SK-N-SH treated with all-trans-retinoic acid at 6 μM for 48 hours (cell line): ENCODE data around the gene CMTR1.

Experiments used
- ATAC-seq: fragments of 200-7000 bp; cut with Tn5 transposase; 3 replicates; pipeline ENCODE4 v1.9.1; 2020; ENCODE audit warnings: mild to moderate bottlenecking, moderate library complexity
- ARNTL ChIP-seq: fragments of 450-650 bp; formaldehyde crosslinking; IDR thresholded peaks from 2 replicates; pipeline ENCODE4 v1.5.0; 2020; ENCODE audit warnings: low read depth, mild to moderate bottlenecking, moderate library complexity, borderline replicate concordance
- BACH2 ChIP-seq: fragments of 250-450 bp; sonication (Bioruptor Pico); IDR thresholded peaks from 2 replicates; pipeline ENCODE4 v1.9.0; 2021; ENCODE audit warnings: mild to moderate bottlenecking, borderline replicate concordance
- CSDC2 ChIP-seq: fragments of 250-450 bp; sonication (Bioruptor Pico); IDR thresholded peaks from 2 replicates; pipeline ENCODE4 v1.5.0; 2020; ENCODE audit warnings: mild to moderate bottlenecking, moderate library complexity
- ESRRG ChIP-seq: fragments of 250-450 bp; sonication (Bioruptor Pico); IDR thresholded peaks from 2 replicates; pipeline ENCODE4 v1.6.1; 2021; ENCODE audit warnings: mild to moderate bottlenecking
- GLIS3 ChIP-seq: fragments of 250-450 bp; sonication (Bioruptor Pico); IDR thresholded peaks from 2 replicates; pipeline ENCODE4 v1.5.0; 2020; ENCODE audit warnings: mild to moderate bottlenecking, moderate library complexity
- ISL1 ChIP-seq: fragments of 250-450 bp; sonication (Bioruptor Pico); IDR thresholded peaks from 2 replicates; pipeline ENCODE4 v2.1.2; 2022; ENCODE audit warnings: mild to moderate bottlenecking, moderate library complexity
- OSR1 ChIP-seq: fragments of 250-450 bp; sonication (Bioruptor Pico); IDR thresholded peaks from 2 replicates; pipeline ENCODE4 v1.8.0; 2022; ENCODE audit warnings: moderate library complexity, mild to moderate bottlenecking, inconsistent platforms
- POU6F1 ChIP-seq: fragments of 250-450 bp; sonication (Bioruptor Pico); IDR thresholded peaks from 2 replicates; pipeline ENCODE4 v1.8.0; 2021; ENCODE audit warnings: low read depth, mild to moderate bottlenecking, moderate library complexity, borderline replicate concordance
- PPARA ChIP-seq: fragments of 250-450 bp; sonication (Bioruptor Pico); IDR thresholded peaks from 2 replicates; pipeline ENCODE4 v1.5.0; 2020; ENCODE audit warnings: mild to moderate bottlenecking, borderline replicate concordance
- RARB ChIP-seq: fragments of 250-450 bp; sonication (Bioruptor Pico); IDR thresholded peaks from 2 replicates; pipeline ENCODE4 v1.8.0; 2021; ENCODE audit warnings: mild to moderate bottlenecking, moderate library complexity
- SNAI2 ChIP-seq: fragments of 250-450 bp; sonication (Bioruptor Pico); IDR thresholded peaks from 2 replicates; pipeline ENCODE4 v1.5.0; 2020; ENCODE audit warnings: mild to moderate bottlenecking, moderate library complexity
- TCF4 ChIP-seq: fragments of 250-450 bp; sonication (Bioruptor Pico); IDR thresholded peaks from 2 replicates; pipeline ENCODE4 v1.8.0; 2021; ENCODE audit warnings: mild to moderate bottlenecking, moderate library complexity, borderline replicate concordance
- TOX ChIP-seq: fragments of 250-450 bp; sonication (Bioruptor Pico); IDR thresholded peaks from 2 replicates; pipeline ENCODE4 v1.8.0; 2021; ENCODE audit warnings: mild to moderate bottlenecking, moderate library complexity, borderline replicate concordance
- TSHZ2 ChIP-seq: fragments of 250-450 bp; sonication (Bioruptor Pico); IDR thresholded peaks from 2 replicates; pipeline ENCODE4 v1.5.0; 2020; ENCODE audit warnings: mild to moderate bottlenecking, moderate library complexity
- ZFP3 ChIP-seq: fragments of 250-450 bp; sonication (Bioruptor Pico); IDR thresholded peaks from 2 replicates; pipeline ENCODE4 v1.5.0; 2020; ENCODE audit warnings: mild to moderate bottlenecking, moderate library complexity
- ZFP30 ChIP-seq: fragments of 450-650 bp; formaldehyde crosslinking; IDR thresholded peaks from 2 replicates; pipeline ENCODE4 v1.5.0; 2022; ENCODE audit warnings: mild to moderate bottlenecking, moderate library complexity
- ZNF565 ChIP-seq: fragments of 450-650 bp; formaldehyde crosslinking; conservative IDR thresholded peaks from 2 replicates; pipeline ENCODE4 v1.5.0; 2020; ENCODE audit warnings: low read depth, mild to moderate bottlenecking, moderate library complexity
- ZNF70 ChIP-seq: fragments of 450-650 bp; formaldehyde crosslinking; IDR thresholded peaks from 2 replicates; pipeline ENCODE4 v1.5.0; 2020; ENCODE audit warnings: mild to moderate bottlenecking, moderate library complexity
- ZNF8 ChIP-seq: fragments of 450-650 bp; formaldehyde crosslinking; IDR thresholded peaks from 2 replicates; pipeline ENCODE4 v1.5.0; 2020; ENCODE audit warnings: mild to moderate bottlenecking, moderate library complexity
- TF ChIP-seq, protein P1 (sequence below): fragments of 250-450 bp; sonication (Bioruptor Pico); IDR thresholded peaks from 2 replicates; pipeline ENCODE4 v1.5.1; 2021; ENCODE audit warnings: mild to moderate bottlenecking, moderate library complexity
- TF ChIP-seq, protein P2 (sequence below): fragments of 250-450 bp; sonication (Bioruptor Pico); IDR thresholded peaks from 2 replicates; pipeline ENCODE4 v1.8.0; 2020; ENCODE audit warnings: mild to moderate bottlenecking, moderate library complexity, borderline replicate concordance

Gene CMTR1

DNA sequence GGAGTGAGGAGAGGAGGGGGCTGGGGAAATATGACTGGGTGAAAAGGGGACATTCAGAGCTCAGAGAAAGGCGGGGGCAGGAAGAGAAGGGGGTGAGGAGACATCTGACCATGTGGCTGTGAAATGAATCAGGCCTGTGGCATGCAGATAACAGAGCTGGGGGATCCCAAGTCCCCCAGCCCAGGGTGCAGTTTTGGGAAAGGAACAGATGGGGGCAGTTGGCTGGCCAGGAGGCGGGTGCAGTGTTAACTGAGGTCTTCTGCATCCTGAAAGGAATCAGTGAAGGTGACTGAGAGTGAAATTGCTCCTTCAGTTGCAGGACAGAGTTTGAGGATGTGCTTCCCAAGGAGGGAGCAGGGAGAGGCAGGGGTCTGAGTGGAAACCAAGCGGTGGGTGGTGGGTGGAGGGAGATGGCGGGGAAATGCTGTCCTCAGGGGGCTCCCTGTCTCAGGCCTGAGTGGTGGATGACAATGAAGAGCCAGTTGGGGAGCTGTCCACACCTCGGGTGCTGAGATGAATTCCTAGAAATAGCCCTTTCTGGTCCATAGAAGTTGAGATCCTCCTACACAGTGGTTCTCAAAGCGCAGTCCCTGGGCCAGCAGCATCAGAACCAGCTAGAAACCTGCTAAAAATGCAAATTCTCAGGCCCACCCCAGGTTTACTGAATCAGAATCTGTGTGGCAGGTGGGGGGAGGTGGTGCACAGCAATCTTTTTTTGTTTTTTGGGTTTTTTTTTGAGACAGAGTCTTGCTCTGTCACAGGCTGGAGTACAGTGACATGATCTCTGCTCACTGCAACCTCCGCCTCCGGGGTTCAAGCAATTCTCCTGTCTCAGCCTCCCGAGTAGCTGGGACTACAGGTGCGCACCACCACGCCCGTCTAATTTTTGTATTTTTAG is 92.7 kb downstream of the CMTR1 start:
- peak; percentile 66 for ATAC-seq
- TF ChIP-seq ARNTL (CRISPR knock-in tag): no peak
- TF ChIP-seq ISL1 (CRISPR knock-in tag): 0 out of 2 replicates have a peak, but pooled peaks have one; percentile 16
- 0 out of 2 replicates have a peak, but pooled peaks have one; percentile 40 for TF ChIP-seq ZFP3 (CRISPR knock-in tag)
- TF ChIP-seq CSDC2: no peak

- ATAC-seq: no peak
Observed at GRCh38 chr6:37528541-37528940, 95.5 kb downstream of the CMTR1 start.

GRCh38 chr6:37530297-37530696 is 97.3 kb downstream of the CMTR1 start:
- no peak for ATAC-seq
- TF ChIP-seq SNAI2 (CRISPR knock-in tag) (no peak), PPARA (CRISPR knock-in tag) (no peak), CSDC2 (no peak), ZFP30 (no peak), RARB (CRISPR knock-in tag) (no peak)
- TF ChIP-seq, protein P1, sequence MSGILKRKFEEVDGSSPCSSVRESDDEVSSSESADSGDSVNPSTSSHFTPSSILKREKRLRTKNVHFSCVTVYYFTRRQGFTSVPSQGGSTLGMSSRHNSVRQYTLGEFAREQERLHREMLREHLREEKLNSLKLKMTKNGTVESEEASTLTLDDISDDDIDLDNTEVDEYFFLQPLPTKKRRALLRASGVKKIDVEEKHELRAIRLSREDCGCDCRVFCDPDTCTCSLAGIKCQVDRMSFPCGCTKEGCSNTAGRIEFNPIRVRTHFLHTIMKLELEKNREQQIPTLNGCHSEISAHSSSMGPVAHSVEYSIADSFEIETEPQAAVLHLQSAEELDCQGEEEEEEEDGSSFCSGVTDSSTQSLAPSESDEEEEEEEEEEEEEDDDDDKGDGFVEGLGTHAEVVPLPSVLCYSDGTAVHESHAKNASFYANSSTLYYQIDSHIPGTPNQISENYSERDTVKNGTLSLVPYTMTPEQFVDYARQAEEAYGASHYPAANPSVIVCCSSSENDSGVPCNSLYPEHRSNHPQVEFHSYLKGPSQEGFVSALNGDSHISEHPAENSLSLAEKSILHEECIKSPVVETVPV (CRISPR knock-in tag): no peak

More at GRCh38 chr6:37528541-37528940, 95.5 kb downstream of the CMTR1 start:
- TF ChIP-seq ARNTL (CRISPR knock-in tag) (no peak), ZFP30 (no peak), CSDC2 (no peak), OSR1 (CRISPR knock-in tag) (no peak), BACH2 (CRISPR knock-in tag) (no peak), TCF4 (no peak), ZNF565 (CRISPR knock-in tag) (no peak), ISL1 (CRISPR knock-in tag) (no peak)
- TF ChIP-seq, protein P2, sequence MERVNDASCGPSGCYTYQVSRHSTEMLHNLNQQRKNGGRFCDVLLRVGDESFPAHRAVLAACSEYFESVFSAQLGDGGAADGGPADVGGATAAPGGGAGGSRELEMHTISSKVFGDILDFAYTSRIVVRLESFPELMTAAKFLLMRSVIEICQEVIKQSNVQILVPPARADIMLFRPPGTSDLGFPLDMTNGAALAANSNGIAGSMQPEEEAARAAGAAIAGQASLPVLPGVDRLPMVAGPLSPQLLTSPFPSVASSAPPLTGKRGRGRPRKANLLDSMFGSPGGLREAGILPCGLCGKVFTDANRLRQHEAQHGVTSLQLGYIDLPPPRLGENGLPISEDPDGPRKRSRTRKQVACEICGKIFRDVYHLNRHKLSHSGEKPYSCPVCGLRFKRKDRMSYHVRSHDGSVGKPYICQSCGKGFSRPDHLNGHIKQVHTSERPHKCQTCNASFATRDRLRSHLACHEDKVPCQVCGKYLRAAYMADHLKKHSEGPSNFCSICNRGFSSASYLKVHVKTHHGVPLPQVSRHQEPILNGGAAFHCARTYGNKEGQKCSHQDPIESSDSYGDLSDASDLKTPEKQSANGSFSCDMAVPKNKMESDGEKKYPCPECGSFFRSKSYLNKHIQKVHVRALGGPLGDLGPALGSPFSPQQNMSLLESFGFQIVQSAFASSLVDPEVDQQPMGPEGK: no peak

- no peak for ATAC-seq
- TF ChIP-seq RARB (CRISPR knock-in tag) (no peak), ESRRG (no peak), ARNTL (CRISPR knock-in tag) (no peak), BACH2 (CRISPR knock-in tag) (no peak), TOX (CRISPR knock-in tag) (no peak), GLIS3 (CRISPR knock-in tag) (no peak), OSR1 (CRISPR knock-in tag) (no peak), TCF4 (no peak), ZNF70 (CRISPR knock-in tag) (no peak), CSDC2 (no peak), ZNF8 (no peak), POU6F1 (no peak), TSHZ2 (no peak), ZNF565 (CRISPR knock-in tag) (no peak), ZFP30 (no peak)
- TF ChIP-seq, protein P1 (CRISPR knock-in tag): no peak
- TF ChIP-seq, protein P2: no peak
Observed at GRCh38 chr6:37531026-37531425, 98.0 kb downstream of the CMTR1 start.
